Measurements from ENCODE around the gene SCN10A.

DNA sequence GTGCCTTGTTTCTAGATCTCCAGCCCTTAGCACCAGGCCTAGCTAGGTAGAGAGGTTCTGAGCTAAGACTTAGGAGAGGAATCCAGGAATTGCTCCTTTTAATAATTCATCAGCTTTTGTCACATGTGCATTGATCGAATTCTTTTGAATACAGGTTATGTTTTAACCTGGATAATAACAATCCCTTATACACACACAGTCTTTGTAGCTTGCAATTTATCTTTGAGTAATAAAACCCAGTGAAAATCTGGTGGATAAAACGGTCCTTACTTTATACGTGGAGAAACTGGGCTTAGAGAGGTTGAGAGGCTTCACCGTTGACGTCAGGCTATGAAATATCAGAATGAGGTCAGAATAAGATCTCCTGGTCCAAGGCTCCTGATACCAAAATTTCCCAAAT is 7.2 kb upstream of the SCN10A start:
- TF ChIP-seq POLR2AphosphoS5 (IDR thresholded peaks at IDR 0.05; ENCODE audit: low read depth, low read length) = no peak
- TF ChIP-seq POLR2A (IDR thresholded peaks at IDR 0.05; ENCODE audit: low read depth, low read length) = no peak
- TF ChIP-seq TAF1 (IDR thresholded peaks at IDR 0.05; ENCODE audit: low read depth, low read length) = no peak
- no peak for TF ChIP-seq SPI1 (IDR thresholded peaks at IDR 0.05; ENCODE audit: low read depth, low read length)

All from GM12891 (cell line).